GM19023 (cell line): ENCODE data around the gene TNFRSF4.
"Not testable (repeated sequence)": the region's sequence is repeated elsewhere in the genome, so short reads cannot be mapped to it uniquely, and the experiment has no call there.

Source experiments
- ATAC-seq: cut with Tn5 transposase; IDR thresholded peaks from one replicate; pipeline ENCODE4 v1.9.1; 2021; ENCODE audit warnings: mild to moderate bottlenecking, moderate library complexity; ENCODE audit not compliant: unreplicated experiment

The TNFRSF4 gene

GRCh38 chr1:1204425-1204920 is 9.5 kb downstream of the TNFRSF4 start:
- ATAC-seq: no peak

- no peak for ATAC-seq
Observed at GRCh38 chr1:1203561-1204424, 10.2 kb downstream of the TNFRSF4 start.

- ATAC-seq: no peak
Observed at GRCh38 chr1:1202831-1203560, 11.0 kb downstream of the TNFRSF4 start.

GRCh38 chr1:1200876-1201810 is 12.8 kb downstream of the TNFRSF4 start:
- no peak for ATAC-seq

- ATAC-seq: no peak
Observed at GRCh38 chr1:1199961-1200875, 13.7 kb downstream of the TNFRSF4 start.

GRCh38 chr1:1199141-1199960 is 14.6 kb downstream of the TNFRSF4 start:
- no peak for ATAC-seq

- no peak for ATAC-seq
Observed at GRCh38 chr1:1198423-1199140, 15.4 kb downstream of the TNFRSF4 start.

GRCh38 chr1:1197551-1198422 is 16.2 kb downstream of the TNFRSF4 start:
- ATAC-seq: no peak

- ATAC-seq: no peak
Observed at GRCh38 chr1:1197188-1197500, 16.8 kb downstream of the TNFRSF4 start.

- ATAC-seq: no peak
Observed at GRCh38 chr1:1196431-1197187, 17.3 kb downstream of the TNFRSF4 start.

GRCh38 chr1:1195726-1196125 is 18.2 kb downstream of the TNFRSF4 start:
- not testable (repeated sequence) for ATAC-seq

GRCh38 chr1:1194723-1195122 is 19.2 kb downstream of the TNFRSF4 start:
- ATAC-seq: no peak

GRCh38 chr1:1191734-1192133 is 22.2 kb downstream of the TNFRSF4 start:
- ATAC-seq: no peak

GRCh38 chr1:1189111-1189510 is 24.8 kb downstream of the TNFRSF4 start:
- no peak for ATAC-seq

GRCh38 chr1:1187938-1188337 is 26.0 kb downstream of the TNFRSF4 start:
- no peak for ATAC-seq

- ATAC-seq: no peak
Observed at GRCh38 chr1:1185101-1185765, 28.7 kb downstream of the TNFRSF4 start.
